Natural killer cell treated with Interleukin-12 subunit alpha and Interleukin-12 subunit beta and Interleukin-15 and Interleukin-18, amount 100 ng/mL, for 72 hours (primary cell): ENCODE measurements around the gene SLC4A5. TPM values are rescaled to one million over a fixed set of nuclear protein-coding genes. Genes with fewer than 3 reads are reported as not detected.

Experiments
- ATAC-seq, 2 donors: fragments of 150-1000 bp; cut with Tn5 transposase in 1 of 2; sonication (Bioruptor Pico), chemical (Tn5 transposase) in 1 of 2; 2 replicates each; pipeline ENCODE4 v1.10.0; 2021
- DNase-seq: peaks from one replicate; pipeline ENCODE4 v3.0.0; 2022; ENCODE audit warnings: low spot score
- H3K27ac Mint-ChIP-seq, 2 donors: 1 replicate in 1 of 2; 2 replicates in 1 of 2; pipeline ENCODE4 v1.8.0; 2022; ENCODE audit warnings: mixed read lengths in 2 of 2, mild to moderate bottlenecking in 1 of 2, moderate library complexity in 1 of 2
- H3K27me3 Mint-ChIP-seq, 2 donors: 1 replicate in 1 of 2; 2 replicates in 1 of 2; pipeline ENCODE4 v1.8.0; 2022; ENCODE audit warnings: mixed read lengths in 2 of 2
- H3K36me3 Mint-ChIP-seq: one replicate; pipeline ENCODE4 v1.8.0; 2022; ENCODE audit warnings: mixed read lengths
- H3K4me1 Mint-ChIP-seq, 2 donors: 1 replicate in 1 of 2; 2 replicates in 1 of 2; pipeline ENCODE4 v1.8.0; 2022; ENCODE audit warnings: low read depth in 2 of 2, mixed read lengths in 2 of 2, mild to moderate bottlenecking in 1 of 2
- H3K4me3 Mint-ChIP-seq: one replicate; pipeline ENCODE4 v1.8.0; 2022; ENCODE audit warnings: mixed read lengths
- H3K9me3 Mint-ChIP-seq: 2 replicates; pipeline ENCODE4 v1.8.0; 2022; ENCODE audit warnings: mixed read lengths
- total RNA-seq, 2 donors: library from RNA; stranded (reverse); gene quantifications; one replicate each; pipeline ENCODE4 v1.2.3, GENCODE V29; 2022

The SLC4A5 gene
- total RNA-seq, 2 donors from 2014 or later = 1.2 to 3.2 TPM

DNA sequence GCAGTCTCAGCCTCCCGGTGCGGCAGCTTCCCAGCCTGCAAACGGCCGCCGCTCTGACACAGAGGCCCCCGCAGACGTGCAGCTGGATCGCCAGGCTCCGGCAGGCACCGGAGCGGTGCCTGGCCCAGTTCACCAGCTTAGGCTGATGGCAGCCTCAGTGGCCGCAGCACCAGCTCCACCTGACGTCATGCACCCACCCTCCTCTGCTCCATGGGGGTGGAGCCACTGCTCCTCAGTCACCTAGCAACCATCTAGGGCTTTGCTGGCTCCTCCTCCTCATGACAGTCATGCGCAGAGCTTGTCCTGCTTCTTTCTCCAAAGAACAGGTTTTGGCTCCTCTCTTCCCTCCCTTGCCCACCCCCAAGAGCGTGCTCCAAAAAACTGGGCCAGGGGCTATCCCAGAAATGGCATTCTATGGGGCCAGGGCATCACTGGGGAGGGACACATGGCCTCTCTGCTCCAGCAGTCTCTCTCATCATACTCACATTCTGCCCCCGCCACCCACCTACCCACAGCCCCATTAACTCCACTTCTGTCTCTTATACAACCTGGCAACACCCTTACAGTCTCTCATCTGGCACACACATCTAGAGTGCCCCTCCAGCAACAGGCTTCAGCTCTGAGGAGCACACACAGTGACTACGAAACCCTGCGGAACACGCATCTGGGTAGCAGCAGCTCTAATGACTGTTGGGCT, 31.4 kb upstream of the SLC4A5 start:
- DNase-seq = no peak
- ATAC-seq = no peak
- Mint-ChIP-seq H3K9me3 (no peaks in the 10 kb centered on the region), H3K36me3 (peaks cover 8% of the 10 kb centered on the region), H3K4me1 (peaks cover 23 to 32% of the 10 kb centered on the region in 2 donors), H3K27ac (no peak overlapping the region), H3K27me3 (no peaks in the 10 kb centered on the region), H3K4me3 (no peak overlapping the region)

DNA sequence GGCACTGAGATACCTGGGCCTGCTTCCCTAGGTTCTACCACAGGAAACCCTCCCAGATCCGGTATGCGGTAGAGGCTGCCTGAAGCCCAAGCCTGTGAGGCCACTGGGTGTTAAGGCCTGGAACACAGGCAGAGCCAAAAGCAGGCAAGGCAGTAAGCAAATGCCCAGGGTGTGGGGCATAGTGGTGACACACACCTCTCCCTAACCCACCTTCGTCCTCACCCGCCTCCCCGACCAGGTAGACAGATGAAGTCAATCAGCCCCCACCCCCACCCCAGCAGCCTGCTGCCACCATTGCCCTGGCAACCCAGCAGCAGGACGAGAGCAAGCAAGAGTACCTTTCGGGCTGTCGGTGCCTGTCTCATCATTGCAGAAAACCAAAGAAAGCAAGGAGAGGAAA, 30.8 kb upstream of the SLC4A5 start:
- ATAC-seq = no peak
- Mint-ChIP-seq H3K27ac (no peak overlapping the region), H3K9me3 (no peaks in the 10 kb centered on the region), H3K27me3 (no peaks in the 10 kb centered on the region), H3K4me3 (no peak overlapping the region), H3K4me1 (peaks cover 19 to 29% of the 10 kb centered on the region in 2 donors), H3K36me3 (peaks cover 8% of the 10 kb centered on the region)
- no peak for DNase-seq

DNA sequence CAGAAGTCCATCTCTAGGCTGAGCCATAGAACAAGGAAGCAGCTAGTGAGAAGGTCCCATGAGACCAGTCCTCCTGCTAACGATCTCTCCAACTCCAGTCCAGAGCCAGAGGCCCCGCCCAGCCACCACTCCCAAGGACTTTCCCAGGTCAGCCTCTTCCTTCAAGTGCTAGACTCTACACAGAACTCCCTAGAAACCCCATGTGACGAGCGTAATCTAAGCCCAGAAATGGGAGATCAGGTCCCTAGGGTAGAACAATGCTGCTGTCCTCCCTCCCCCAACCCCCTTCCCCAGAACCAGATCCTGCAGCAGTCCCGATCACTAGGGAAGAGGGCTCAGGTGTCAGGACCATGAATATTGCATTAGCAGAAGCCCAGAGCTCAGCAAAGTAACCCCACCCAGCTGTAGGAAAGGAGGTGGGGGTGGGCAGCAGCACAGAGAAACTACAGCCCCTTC, 30.0 kb upstream of the SLC4A5 start:
- H3K27ac Mint-ChIP-seq = peak overlapping the region in 1 of 2 donors; percentile 18
- H3K36me3 Mint-ChIP-seq = peaks cover 8% of the 10 kb centered on the region
- H3K4me3 Mint-ChIP-seq = no peak overlapping the region
- no peaks in the 10 kb centered on the region for H3K27me3 Mint-ChIP-seq
- ATAC-seq (no peak), DNase-seq (no peak)
- no peaks in the 10 kb centered on the region for H3K9me3 Mint-ChIP-seq
- peaks cover 12 to 25% of the 10 kb centered on the region in 2 donors for H3K4me1 Mint-ChIP-seq

DNA sequence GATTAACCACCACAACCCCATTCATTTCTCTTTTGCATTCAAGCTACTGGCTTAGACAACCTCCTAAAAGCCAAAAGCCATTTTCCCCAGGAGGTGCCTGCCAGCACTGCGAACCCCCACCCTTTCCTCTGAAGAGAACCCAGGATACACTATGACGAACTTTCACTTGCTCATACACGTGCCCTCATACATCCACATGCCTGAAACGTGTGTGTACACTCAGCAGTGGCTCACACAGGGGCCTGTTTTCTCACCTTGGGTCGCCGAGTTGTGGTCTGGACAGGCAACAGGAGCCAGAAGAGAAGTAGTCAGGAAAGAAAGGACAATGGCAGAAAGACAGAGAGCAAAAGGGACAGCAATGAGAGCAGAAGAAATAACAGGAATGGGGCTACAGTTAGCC, 29.5 kb upstream of the SLC4A5 start:
- Mint-ChIP-seq H3K4me1 (peaks cover 9 to 23% of the 10 kb centered on the region in 2 donors), H3K36me3 (peaks cover 8% of the 10 kb centered on the region), H3K27ac (peak overlapping the region in 1 of 2 donors; percentile 18), H3K4me3 (no peak overlapping the region), H3K9me3 (no peaks in the 10 kb centered on the region), H3K27me3 (no peaks in the 10 kb centered on the region)
- no peak for DNase-seq
- no peak for ATAC-seq

DNA sequence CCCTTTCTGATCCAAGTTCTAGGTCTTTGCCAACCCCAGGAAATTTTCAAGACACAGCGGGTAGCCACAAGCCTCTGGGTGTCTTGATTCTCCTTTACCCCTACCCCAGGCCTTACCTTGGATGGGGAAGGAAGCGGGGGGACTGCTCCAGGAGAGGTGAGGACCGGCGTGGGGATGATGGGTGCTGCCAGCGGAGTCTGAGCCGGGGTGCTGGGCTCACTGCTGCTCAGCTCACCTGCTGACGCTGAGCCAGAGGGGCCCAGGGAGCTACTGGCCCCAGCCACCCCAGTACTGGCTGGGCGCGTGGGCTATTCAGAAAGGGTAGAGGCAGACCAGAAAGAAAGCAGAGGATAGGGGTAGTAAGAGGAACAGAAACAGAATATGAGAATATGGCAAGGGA, 28.2 kb upstream of the SLC4A5 start:
- DNase-seq (no peak), ATAC-seq (no peak)
- H3K4me1 Mint-ChIP-seq = peaks cover 0 to 23% of the 10 kb centered on the region in 2 donors
- H3K4me3 Mint-ChIP-seq = no peak overlapping the region
- H3K36me3 Mint-ChIP-seq = peaks cover 12% of the 10 kb centered on the region
- H3K27ac Mint-ChIP-seq = no peak overlapping the region
- no peaks in the 10 kb centered on the region for H3K27me3 Mint-ChIP-seq
- H3K9me3 Mint-ChIP-seq = no peaks in the 10 kb centered on the region

DNA sequence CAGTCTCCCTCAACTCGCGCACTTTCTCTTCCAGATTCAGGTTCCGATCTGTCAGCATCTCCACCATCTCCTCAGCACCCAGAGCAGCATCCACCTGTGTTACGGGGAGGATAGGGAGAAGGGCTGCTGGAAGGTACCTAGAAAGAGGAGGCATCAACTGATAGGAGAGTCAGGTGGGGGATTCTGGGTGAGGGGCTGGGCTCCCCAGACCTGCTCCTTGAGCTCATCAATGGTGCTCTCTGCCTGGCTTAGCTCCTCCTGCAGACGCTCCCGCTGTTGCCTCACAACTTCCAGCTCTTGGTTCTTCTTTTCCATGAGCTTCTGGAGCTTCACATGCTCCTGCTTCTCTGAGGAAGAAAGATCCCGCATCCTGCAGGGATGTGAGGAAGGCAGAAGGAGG, 26.8 kb upstream of the SLC4A5 start:
- no peaks in the 10 kb centered on the region for H3K9me3 Mint-ChIP-seq

DNA sequence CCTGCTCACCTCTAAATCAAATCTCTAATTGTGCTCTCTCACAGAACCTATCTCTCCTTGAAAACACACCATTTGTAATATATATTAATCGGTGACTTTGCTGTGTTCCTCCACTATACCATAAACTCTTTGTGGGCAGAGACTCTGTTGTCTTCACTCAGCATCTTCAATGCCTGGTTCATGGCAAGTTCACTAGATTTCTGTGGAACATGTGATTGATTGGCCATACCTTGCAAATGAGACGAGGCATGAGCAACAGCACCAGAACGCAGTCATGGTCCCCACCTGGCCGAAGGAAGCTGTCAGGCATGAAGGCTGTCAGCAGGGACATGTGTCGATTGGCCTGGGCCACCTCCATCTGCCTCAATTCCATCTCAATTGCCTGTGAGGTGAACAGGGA, 25.3 kb upstream of the SLC4A5 start:
- Mint-ChIP-seq H3K4me1 (peaks cover 0 to 9% of the 10 kb centered on the region in 2 donors), H3K36me3 (peaks cover 21% of the 10 kb centered on the region), H3K9me3 (no peaks in the 10 kb centered on the region), H3K27me3 (no peaks in the 10 kb centered on the region), H3K27ac (no peak overlapping the region), H3K4me3 (no peak overlapping the region)
- DNase-seq (no peak), ATAC-seq (no peak)

More for the DNA sequence above, 26.8 kb upstream of the SLC4A5 start:
- H3K36me3 Mint-ChIP-seq = peaks cover 14% of the 10 kb centered on the region
- no peak overlapping the region for H3K27ac Mint-ChIP-seq
- H3K4me1 Mint-ChIP-seq = peaks cover 0 to 14% of the 10 kb centered on the region in 2 donors
- no peak for ATAC-seq
- no peak overlapping the region for H3K4me3 Mint-ChIP-seq
- DNase-seq = no peak
- H3K27me3 Mint-ChIP-seq = no peaks in the 10 kb centered on the region

DNA sequence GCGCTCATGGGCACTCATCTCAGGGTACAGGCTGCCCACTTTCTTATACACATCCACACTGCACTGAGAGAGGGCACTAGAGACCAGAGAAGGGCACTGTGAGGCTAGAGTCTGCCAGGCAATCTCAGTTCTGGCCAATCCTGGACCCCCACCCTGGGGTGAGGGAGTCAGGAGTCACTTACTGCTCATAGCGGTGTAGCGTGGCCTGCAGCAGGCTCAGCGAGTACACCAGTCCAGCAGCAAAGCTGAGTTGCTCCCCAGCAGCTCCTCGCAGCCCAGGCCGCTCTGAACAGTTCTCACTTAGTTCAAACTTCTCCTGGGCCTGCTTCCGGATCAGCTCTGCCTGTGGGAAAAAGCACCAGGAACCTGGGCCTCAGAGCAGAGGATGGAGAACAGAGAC, 24.6 kb upstream of the SLC4A5 start:
- no peak for DNase-seq
- peaks cover 0 to 9% of the 10 kb centered on the region in 2 donors for H3K4me1 Mint-ChIP-seq
- H3K9me3 Mint-ChIP-seq = no peaks in the 10 kb centered on the region
- H3K4me3 Mint-ChIP-seq = no peak overlapping the region
- H3K36me3 Mint-ChIP-seq = peaks cover 21% of the 10 kb centered on the region
- no peaks in the 10 kb centered on the region for H3K27me3 Mint-ChIP-seq
- no peak for ATAC-seq
- no peak overlapping the region for H3K27ac Mint-ChIP-seq

DNA sequence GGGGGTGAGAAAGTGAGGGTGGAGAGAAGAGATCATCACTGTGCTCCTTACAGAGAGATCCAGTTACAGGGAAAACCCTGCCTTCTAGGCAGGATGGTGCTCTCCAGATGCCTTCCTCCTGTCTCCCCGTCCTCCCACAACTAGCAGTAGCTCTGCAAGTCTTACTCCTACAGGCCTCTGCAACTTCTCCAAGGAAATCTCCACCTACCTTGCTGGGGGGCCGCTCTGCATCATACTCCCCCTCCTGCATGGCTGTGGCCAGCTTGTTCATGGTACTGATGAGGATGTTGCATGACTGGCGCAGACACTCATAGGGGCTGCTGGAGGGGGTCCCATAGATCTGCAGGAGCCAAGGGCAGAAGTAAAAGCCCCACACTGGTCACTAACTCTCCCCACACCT, 22.8 kb upstream of the SLC4A5 start:
- no peaks in the 10 kb centered on the region for H3K9me3 Mint-ChIP-seq
- ATAC-seq = no peak
- H3K36me3 Mint-ChIP-seq = peaks cover 25% of the 10 kb centered on the region
- H3K4me1 Mint-ChIP-seq = peaks cover 0 to 3% of the 10 kb centered on the region in 2 donors
- no peak overlapping the region for H3K27ac Mint-ChIP-seq
- H3K4me3 Mint-ChIP-seq = no peak overlapping the region
- no peaks in the 10 kb centered on the region for H3K27me3 Mint-ChIP-seq
- no peak for DNase-seq

DNA sequence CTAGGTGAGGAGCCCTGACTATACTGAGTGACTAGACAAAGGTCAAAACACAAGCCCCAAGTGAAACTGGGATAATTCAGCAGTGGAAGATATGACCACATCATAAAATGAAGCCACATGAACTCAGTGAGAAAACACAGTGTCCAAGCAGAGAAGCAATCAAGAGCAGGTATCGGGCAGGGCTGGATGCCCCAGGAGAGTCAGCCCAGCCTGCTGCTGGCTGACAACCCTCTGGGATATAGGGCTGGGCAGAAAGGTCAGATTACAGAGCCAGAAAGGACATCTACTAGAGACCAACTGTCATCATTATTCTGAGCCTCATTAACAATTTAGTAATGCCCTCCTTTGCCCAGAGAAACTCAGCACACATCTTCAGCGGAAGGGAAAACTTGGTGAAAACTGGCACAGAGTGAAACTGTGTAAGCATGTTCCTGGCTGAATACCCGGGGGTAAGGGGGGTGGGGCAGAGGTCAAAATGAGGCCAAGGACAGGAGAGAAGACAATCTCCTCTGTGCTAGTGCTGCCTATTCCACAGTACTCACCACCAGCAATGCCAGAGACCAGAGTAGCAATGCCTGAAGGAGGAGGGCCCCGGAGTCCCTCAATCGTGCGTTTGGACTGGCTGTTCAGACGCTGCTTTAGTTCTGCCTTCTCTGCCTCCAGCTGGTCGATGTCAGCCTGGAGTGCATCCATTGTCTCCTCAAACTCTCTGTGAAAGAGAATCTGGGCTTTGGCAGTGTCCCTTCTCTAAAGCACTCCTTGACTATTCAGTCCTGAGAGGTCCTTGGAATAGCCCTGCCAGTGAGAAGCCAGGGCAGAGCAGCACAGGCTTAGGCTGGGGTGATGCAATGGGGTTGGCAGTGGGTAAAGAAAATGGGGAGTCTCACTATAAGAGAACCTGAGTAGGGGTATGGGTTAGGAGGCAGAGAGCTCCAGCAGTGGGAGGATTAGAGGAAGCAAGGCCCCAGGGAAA, 21.6 kb upstream of the SLC4A5 start:
- Mint-ChIP-seq H3K36me3 (peaks cover 19% of the 10 kb centered on the region), H3K4me3 (no peak overlapping the region), H3K4me1 (peaks cover 0 to 3% of the 10 kb centered on the region in 2 donors), H3K9me3 (no peaks in the 10 kb centered on the region), H3K27me3 (no peaks in the 10 kb centered on the region), H3K27ac (no peak overlapping the region)
- DNase-seq (no peak), ATAC-seq (no peak)

DNA sequence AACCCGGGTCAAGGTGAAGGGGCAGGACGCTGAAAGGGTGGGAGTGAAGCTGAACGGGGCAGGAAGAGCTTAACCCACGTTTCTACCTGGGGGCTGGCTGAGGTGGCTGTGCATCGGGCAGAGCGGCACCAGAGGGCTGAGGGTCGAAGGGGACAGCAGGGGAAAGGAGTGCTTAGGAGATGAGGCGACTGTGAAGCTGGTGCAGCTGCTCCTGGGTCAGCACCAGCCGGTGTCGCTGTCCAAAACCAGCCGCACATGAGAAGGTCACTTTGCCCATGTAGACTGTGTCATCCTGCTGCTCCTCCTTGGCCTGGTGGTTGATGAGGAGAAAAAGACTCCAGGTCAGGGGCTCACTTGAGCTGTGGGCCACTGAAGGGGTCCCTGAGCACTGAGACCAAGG, 18.1 kb upstream of the SLC4A5 start:
- no peak overlapping the region for H3K27ac Mint-ChIP-seq

DNA sequence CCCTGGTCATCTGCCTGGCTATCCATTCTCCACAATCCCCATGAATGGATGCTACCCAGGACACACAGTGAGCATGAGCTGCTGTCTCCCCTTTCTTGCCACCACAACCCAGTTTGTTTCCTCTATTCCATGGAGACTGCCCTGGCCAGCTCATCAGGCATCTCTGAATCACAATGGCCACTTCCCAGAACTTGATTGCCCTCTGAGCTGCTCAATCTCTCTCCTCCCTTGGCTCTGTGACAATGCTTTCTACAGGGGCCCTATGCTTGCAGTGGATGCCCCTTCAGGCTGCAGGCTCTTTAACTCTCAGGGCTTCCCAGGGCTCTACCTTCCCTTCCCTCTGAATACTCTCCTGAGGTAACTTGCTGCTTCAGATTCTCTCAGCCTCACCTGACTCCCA, 14.4 kb upstream of the SLC4A5 start:
- Mint-ChIP-seq H3K27ac (no peak overlapping the region), H3K36me3 (peaks cover 10% of the 10 kb centered on the region), H3K4me1 (no peaks in the 10 kb centered on the region), H3K27me3 (no peaks in the 10 kb centered on the region), H3K4me3 (no peak overlapping the region), H3K9me3 (no peaks in the 10 kb centered on the region)
- ATAC-seq (no peak), DNase-seq (no peak)

More for the DNA sequence above, 18.1 kb upstream of the SLC4A5 start:
- no peaks in the 10 kb centered on the region for H3K27me3 Mint-ChIP-seq
- H3K36me3 Mint-ChIP-seq = peaks cover 19% of the 10 kb centered on the region
- ATAC-seq (no peak), DNase-seq (no peak)
- H3K4me1 Mint-ChIP-seq = no peaks in the 10 kb centered on the region
- H3K4me3 Mint-ChIP-seq = no peak overlapping the region
- H3K9me3 Mint-ChIP-seq = no peaks in the 10 kb centered on the region

DNA sequence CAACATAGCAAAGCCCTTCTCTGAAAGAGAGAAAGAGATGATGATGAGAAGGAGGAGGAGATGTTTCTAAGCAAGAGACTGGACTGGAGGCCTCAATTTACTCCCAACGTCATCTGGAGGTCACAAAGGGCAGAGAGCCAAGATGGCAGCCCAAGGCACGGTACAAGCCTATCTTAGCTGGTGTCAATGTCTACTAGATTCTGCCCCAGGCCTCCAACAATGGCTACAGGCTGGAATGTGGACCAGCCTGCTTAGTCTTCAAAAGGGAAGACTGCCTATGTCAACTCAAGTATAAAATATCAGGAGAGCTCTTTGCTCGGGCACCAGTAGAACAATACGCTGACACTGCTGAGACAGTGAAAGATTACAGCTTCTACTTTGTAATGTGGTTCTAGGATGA, 6.7 kb upstream of the SLC4A5 start:
- peaks cover 0 to under 1% of the 10 kb centered on the region in 2 donors for H3K4me1 Mint-ChIP-seq
- no peak overlapping the region for H3K4me3 Mint-ChIP-seq
- H3K27ac Mint-ChIP-seq = no peak overlapping the region
- DNase-seq (no peak), ATAC-seq (no peak)
- peaks cover 0 to 3% of the 10 kb centered on the region in 2 donors for H3K27me3 Mint-ChIP-seq
- H3K9me3 Mint-ChIP-seq = no peaks in the 10 kb centered on the region
- no peaks in the 10 kb centered on the region for H3K36me3 Mint-ChIP-seq

DNA sequence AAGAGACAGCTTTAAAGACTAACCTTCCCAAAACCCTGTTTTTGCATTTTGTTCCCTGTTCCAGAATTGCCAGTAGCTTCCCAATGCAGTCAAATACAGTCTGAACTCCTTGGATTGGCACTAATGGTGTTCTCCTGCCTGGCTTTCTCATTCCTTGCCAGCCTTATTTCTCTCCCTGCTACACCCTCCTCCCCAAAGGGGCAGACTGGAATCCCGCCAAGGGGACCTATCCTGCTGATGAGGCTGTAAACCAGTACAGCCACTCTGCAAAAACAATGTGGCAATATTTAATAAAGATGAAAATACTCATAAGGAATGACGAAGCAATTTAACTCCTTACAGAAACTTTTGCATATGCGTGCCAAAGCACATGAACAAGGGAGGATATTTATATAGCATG, 4.5 kb upstream of the SLC4A5 start:
- ATAC-seq (no peak), DNase-seq (no peak)
- H3K36me3 Mint-ChIP-seq = no peaks in the 10 kb centered on the region
- H3K4me3 Mint-ChIP-seq = no peak overlapping the region
- H3K9me3 Mint-ChIP-seq = no peaks in the 10 kb centered on the region
- H3K27ac Mint-ChIP-seq = no peak overlapping the region
- H3K27me3 Mint-ChIP-seq = peaks cover 0 to 9% of the 10 kb centered on the region in 2 donors
- peaks cover 0 to 6% of the 10 kb centered on the region in 2 donors for H3K4me1 Mint-ChIP-seq
